ENCODE measurements around the gene PTPRN2.
"Not testable (repeated sequence)": the region's sequence is repeated elsewhere in the genome, so short reads cannot be mapped to it uniquely, and the experiment has no call there.

PTPRN2 gene

DNA sequence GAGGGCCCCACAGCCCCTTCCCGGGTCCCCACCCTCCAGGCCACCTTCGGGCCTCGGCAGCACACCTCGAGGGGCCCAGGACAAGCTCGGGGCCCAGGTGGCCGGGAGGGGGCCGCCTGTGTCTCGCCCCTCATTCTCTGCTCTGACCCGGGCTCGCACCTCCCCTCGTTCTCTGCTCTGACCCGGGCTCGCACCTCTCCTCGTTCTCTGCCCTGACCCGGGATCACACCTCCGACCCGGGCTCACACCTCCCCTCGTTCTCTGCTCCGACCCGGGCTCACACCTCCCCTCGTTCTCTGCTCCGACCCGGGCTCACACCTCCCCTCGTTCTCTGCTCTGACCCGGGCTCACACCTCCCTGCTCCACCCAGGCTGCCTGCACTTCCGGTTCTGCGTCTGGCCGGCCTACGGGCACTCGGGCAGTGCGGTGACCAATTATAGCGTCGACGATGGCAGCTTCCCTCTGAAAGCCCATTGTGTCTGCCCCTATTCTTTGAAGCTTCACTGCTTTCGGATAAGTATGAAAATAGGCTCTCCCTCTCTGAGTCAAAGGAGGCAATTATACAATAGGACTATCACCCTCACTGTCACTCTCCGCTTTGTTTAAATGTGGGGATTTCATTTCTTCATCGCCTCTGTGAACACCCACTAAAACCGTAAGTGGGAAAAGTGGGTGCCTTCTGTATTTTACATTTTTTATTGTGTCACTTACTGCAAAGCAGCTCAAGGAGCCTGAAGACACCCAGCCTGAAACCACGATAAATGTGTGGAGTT, 793.5 kb downstream of the PTPRN2 start:
- no peak for DNase-seq (ENCODE audit: low spot score)

GRCh38 chr7:157793087-157793353, 794.6 kb downstream of the PTPRN2 start:
- DNase-seq (ENCODE audit: low spot score), result no peak

- DNase-seq (ENCODE audit: low spot score), result no peak
Observed at GRCh38 chr7:157792241-157793086, 795.2 kb downstream of the PTPRN2 start.

DNA sequence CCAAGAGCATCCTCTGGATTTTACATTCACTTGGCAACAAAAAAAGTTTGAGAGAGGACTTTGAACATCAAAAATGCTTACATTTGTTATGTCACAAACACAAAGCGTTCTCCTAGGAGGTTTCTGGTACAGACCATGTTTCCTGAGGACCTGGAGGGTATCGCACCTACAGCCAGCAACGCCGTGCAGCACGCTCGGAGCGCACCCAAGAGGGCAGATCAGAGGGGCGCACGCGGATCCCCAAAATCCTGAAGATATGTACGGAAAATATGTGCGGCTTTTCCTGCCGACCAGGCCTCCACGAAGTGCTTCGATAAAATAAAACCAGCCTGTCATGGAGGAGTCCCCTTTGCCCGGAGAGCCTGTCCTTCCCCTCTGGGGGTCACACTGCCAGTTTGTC, 796.0 kb downstream of the PTPRN2 start:
- DNase-seq (ENCODE audit: low spot score), result no peak

DNA sequence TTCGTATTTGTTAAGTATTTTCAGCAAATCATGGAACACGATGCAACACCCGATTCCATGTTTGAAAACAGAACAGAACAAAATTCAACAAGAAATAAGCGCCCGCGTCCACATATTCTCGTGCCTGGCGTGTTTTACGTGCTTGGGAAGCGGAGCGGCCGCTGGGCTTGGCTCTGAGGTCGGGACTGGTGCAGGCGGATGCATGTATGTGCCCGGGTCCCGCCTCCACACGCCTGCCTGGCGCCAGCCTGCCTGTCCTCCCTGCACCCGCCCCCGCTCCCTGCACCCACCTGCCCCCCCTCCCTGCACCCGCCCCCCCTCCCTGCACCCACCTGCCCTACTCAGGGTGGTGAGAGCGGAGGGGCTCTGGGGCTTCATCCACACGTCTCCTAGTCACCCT, 796.4 kb downstream of the PTPRN2 start:
- no peak for DNase-seq (ENCODE audit: low spot score)

DNA sequence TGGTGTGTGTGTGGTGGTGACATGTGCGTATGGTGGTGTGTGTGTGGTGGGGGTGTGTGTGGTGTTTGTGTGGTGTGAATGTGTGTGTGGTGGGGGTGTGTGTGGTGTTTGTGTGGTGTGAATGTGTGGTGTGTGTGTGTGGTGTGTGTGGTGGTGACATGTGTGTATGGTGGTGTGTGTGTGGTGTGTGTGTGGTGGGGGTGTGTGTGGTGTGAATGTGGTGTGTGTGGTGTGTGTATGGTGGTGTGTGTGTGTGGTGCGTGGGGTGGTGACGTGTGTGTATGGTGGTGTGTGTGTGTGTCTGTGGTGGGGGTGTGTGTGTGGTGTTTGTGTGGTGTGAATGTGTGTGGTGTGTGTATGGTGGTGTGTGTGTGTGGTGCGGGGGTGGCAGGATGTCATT, 797.7 kb downstream of the PTPRN2 start:
- no peak for DNase-seq (ENCODE audit: low spot score)

- DNase-seq (ENCODE audit: low spot score), result no peak
Observed at GRCh38 chr7:157789094-157789493, 798.5 kb downstream of the PTPRN2 start.

DNA sequence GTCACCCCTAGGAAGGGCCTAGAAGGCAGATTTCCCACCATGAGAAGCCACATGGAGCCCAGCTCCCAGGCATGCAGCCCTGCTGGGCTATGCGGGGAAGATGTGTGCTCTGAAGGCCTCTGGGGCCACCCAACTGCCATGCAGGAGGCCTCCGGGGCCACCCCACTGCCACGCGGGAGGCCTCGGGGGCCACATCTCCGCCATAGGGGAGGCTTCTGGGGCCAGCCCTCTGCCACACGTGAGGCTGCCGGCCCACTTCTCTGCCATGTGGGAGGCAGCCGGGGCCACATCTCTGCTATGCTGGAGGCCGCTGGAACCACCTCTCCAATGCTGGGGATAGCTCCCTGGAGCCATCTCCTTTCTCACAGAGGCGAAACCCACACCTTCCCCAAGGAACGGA, 799.0 kb downstream of the PTPRN2 start:
- DNase-seq (ENCODE audit: low spot score), result no peak

DNA sequence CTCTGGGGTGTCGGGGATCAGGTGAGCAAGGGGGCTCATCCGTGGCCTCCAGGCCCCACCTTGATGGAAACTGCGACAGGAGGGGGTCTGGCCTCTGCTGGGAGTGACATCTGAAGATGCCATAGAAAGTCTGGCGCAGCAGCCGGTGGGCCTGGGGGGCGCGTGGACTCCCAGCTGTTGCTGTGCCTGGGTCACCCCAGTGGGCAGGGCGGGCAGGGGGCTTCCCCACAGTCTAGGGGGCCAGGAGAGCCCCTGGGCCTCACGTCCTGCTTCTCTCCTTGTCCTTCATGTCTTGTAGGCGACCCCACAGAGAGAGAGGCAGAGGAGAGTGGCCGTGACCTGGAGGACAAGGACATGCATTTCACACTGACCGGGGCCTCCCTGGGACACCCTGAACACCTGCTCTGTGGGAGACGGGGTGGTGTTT, 800.3 kb downstream of the PTPRN2 start:
- no peak for DNase-seq (ENCODE audit: low spot score)

DNA sequence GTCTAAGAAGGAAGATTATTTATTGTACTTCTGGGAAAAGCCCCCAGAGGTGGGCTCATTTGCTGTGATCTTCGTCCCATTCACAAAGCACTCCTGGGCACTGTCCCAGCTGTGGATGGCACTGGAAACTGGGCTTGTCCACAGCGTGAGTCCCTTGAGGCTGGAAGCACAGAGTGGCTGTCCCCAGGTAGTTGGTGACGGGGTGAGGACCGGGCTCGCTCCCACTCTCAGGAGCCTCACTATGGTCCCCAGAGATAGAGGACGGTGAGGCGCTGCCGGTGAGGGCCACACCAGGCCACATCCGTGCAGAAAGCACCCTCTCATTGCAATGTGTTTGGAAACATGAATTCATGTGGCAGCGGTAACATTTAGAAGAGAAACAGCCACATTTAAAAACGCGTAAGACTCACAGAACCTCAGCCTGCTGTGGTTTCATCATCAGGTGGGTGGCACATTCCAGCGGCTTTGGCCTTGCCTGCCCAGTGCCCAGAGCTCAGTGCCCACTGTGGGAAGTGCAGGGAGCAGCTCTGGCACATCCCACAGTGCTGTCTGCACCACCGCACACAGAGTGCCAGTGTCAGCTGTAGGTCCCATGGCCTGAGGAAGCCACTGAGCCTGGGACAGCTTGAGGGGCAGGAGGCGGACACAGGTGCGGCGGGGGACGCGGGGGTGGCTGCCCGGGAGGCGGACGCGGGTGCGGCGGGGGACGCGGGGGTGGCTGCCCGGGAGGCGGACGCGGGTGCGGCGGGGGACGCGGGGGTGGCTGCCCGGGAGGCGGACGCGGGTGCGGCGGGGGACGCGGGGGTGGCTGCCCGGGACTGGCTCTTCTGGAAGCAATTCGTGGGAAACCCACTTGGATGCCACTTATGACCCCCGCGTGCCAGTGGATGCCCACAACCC, 801.0 kb downstream of the PTPRN2 start:
- no peak for DNase-seq (ENCODE audit: low spot score)

DNA sequence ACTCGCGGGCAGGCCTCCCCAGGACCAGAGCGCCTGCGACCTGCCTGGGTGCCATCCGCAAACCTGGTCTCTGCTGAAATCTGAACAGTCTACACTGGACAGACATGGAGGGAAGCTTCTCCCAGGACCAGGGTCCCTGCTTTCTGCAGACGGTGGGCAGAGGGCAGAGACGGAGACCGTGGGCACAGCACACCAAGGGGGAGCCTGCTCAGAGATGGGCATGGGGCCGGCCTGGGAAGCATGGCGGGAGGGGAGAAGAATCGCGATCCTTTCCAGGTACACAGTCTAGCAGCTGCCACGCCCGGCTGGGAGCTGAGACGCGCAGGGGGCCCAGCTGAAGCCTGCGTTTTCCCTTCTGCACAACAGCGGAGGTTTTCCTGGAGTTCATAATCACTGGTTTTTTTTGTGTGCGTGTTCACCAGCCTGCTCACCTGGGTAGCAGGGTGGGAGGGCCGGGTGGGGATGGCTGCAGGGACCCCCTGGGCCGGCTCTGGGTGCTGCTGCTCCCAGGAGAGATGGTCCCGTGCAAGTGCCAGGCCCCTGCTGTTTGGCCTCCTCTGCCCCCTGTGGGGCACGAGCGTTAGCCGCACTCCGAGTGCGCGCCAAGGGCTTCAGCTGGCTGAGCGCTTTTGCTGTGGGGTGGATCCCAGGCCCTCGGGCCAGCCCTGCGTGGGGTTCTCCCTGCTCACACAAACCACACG, 802.0 kb downstream of the PTPRN2 start:
- no peak for DNase-seq (ENCODE audit: low spot score)

DNA sequence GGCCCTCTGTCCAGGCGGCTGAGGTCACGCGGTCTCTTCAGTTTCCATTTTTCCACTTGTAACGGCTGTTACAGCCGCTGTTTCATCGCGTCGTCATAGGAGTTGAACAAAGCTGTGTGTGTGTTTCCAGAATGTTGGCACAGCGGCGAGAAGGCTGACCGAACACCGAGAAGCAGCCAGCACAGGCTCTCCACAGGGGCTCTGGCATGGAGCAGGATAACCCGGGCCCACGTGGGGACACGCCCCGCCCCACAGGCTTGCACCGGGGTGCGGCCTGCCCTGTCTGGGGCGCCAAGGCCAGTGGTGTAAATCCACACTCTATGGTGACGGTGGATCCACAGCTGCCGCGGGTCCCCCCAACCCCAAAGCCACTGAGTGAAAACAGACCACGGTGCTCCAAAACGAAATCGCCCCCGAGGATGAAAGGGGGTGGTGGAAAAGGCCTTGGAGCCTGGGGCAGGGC, 802.6 kb downstream of the PTPRN2 start:
- DNase-seq (ENCODE audit: low spot score), result no peak

GRCh38 chr7:157784041-157784835, 803.4 kb downstream of the PTPRN2 start:
- no peak for DNase-seq (ENCODE audit: low spot score)

- DNase-seq (ENCODE audit: low spot score), result no peak
Observed at GRCh38 chr7:157782041-157782440, 805.6 kb downstream of the PTPRN2 start.

DNA sequence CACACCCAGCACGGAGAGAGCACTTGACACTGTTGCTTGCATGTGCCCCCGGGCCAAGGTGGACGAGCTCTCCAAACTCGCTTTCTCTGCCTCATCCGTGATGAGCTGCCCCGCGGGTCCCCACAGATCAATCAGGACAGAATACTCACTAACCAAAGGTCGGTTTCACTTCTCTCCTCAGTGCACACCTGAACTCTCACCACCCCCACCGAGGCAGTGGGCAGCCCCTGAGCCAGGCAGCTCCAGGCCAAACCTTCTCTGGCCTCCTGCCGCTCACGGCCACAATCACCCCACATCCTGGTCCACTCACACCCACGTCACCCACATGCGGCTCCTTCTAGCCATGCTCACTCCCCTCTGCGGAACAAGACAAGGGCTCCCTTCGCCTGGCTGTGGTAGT, 806.9 kb downstream of the PTPRN2 start:
- DNase-seq (ENCODE audit: low spot score), result no peak

- DNase-seq (ENCODE audit: low spot score), result no peak
Observed at GRCh38 chr7:157780312-157780711, 807.3 kb downstream of the PTPRN2 start.

- DNase-seq (ENCODE audit: low spot score), result no peak
Observed at GRCh38 chr7:157779206-157779605, 808.4 kb downstream of the PTPRN2 start.

DNA sequence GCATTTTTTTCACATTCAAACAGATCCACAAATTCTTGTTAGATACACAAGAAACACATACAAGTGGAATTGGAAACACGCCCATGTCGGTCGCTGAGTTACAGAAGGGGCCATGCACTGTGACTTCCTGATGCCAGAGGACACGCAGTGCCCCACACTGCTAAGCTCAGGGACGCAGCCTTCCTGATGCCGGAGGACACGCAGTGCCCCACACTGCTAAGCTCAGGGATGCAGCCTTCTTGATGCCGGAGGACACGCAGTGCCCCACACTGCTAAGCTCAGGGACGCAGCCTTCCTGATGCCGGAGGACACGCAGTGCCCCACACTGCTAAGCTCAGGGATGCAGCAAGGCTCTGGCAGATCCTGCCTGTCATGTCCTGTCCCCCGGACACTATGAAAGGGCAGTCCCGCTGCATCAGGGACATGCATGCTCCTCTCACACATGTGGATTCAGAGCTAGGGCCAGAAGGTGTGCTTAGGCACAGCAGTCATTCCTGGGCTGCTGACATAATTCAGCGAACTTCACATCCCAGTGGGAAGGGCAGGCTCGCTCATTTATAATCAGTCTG, 810.3 kb downstream of the PTPRN2 start:
- DNase-seq (ENCODE audit: low spot score), result not testable (repeated sequence)

DNA sequence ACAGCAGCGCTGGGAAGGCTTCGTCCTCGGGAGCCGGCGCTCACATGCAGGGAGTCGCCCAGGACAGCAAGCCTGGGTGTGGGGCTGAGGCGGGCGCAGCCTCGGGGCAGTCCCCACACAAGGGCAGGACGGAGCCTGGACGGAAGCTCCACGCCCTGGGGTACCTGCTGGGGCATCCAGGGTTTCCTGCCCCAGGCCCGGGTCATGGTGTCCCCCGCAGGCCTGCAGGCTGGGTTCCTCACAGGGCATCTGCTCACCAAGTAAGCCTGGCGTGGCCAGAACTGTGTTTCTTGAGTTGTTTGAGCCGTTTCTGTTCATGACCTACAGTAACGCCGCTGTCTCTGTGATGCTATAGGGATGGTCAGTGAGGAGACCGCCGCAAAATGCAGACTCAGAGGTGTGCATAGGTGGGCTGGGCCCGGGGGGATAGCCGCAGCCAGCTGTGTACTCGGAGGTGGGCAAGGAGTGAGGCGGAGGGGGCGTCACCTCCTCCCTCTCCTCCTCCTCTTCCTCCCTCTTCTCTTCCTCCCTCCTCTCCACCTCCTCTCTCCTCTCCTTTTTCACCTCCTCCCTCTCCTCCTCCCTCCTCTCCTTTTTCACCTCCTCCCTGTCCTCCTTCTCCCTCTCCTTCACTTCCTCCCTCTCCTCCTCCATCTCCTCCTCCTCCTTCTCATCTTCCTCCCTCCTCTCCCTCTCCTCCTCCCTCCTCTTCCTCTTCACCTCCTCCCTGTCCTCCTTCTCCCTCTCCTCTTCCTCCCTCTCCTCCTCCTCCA, 811.9 kb downstream of the PTPRN2 start:
- DNase-seq (ENCODE audit: low spot score), result no peak

- no peak for DNase-seq (ENCODE audit: low spot score)
Observed at GRCh38 chr7:157775021-157775559, 812.5 kb downstream of the PTPRN2 start.
